B cell (primary cell): Measurements from ENCODE around the gene WNT9A. TPM values are rescaled to one million over a fixed set of nuclear protein-coding genes. Genes with fewer than 3 reads are reported as not detected.

Experiments
- ATAC-seq: fragments of 200-7000 bp; cut with Tn5 transposase; one replicate; pipeline ENCODE4 v1.10.0; 2021; ENCODE audit warnings: low read depth, mild to moderate bottlenecking, moderate number of reproducible peaks, moderate library complexity
- CTCF ChIA-PET: fragments of 350-600 bp; sonication (Branson Sonifier 250); formaldehyde crosslinking; loops from one replicate; lab custom pipeline; 2021; ENCODE audit warnings: antibody characterized with exemption, inconsistent platforms; lab: Charles Lee
- POLR2A ChIA-PET: fragments of 350-600 bp; sonication (Branson Sonifier 250); formaldehyde crosslinking; loops from one replicate; lab custom pipeline; 2021; ENCODE audit warnings: antibody characterized with exemption; lab: Charles Lee
- DNase-seq: peaks from one replicate; pipeline ENCODE4 v3.0.0; 2013
- H2AFZ ChIP-seq: 2 replicates; pipeline ENCODE4 v1.6.1; 2012; ENCODE audit warnings: mild to moderate bottlenecking, low read depth, low read length; ENCODE audit not compliant: insufficient read depth, poor library complexity, severe bottlenecking
- H3K27ac ChIP-seq, 2 donors: 1 replicate in 1 of 2; 2 replicates in 1 of 2; pipeline ENCODE4 v1.5.1; 2012 to 2013; ENCODE audit warnings: low read length in 2 of 2, mild to moderate bottlenecking in 2 of 2, moderate library complexity in 1 of 2
- H3K27me3 ChIP-seq, 4 experiments: fragments of 200-600 bp in 1 of 4; sonication (generic) in 1 of 4; replicated peaks in 1 of 4; 1 replicate in 2 of 4; 2 replicates in 2 of 4; pipeline versions ENCODE4 v1.6.1 to v1.7.0; 2013 to 2016; ENCODE audit warnings: low read length in 3 of 4, mild to moderate bottlenecking in 2 of 4, mixed read lengths in 1 of 4, moderate library complexity in 1 of 4; ENCODE audit not compliant: insufficient read depth in 4 of 4, control insufficient read depth in 3 of 4; ENCODE audit errors: control extremely low read depth in 1 of 4
- H3K36me3 ChIP-seq, 2 experiments: replicated peaks in 1 of 2; 1 replicate in 1 of 2; 2 replicates in 1 of 2; pipeline versions ENCODE4 v1.6.1 to v1.7.1; 2013; ENCODE audit warnings: low read length in 1 of 2; ENCODE audit not compliant: insufficient read depth in 2 of 2, control insufficient read depth in 1 of 2; ENCODE audit errors: control extremely low read depth in 1 of 2, extremely low read depth in 1 of 2
- H3K4me1 ChIP-seq, 2 donors: fragments of 200-600 bp in 1 of 2; sonication (generic) in 1 of 2; 1 replicate in 1 of 2; 2 replicates in 1 of 2; pipeline versions ENCODE4 v1.5.1 to v1.6.1; 2013 to 2017; ENCODE audit warnings: low read length in 2 of 2; ENCODE audit not compliant: control insufficient read depth in 2 of 2, insufficient read depth in 2 of 2
- H3K4me2 ChIP-seq: replicated peaks from 2 replicates; pipeline ENCODE3; 2012; ENCODE audit warnings: mild to moderate bottlenecking, low read depth, low read length; ENCODE audit not compliant: poor library complexity, severe bottlenecking
- H3K4me3 ChIP-seq, 5 experiments: fragments of 200-600 bp in 1 of 5; sonication (generic) in 1 of 5; 1 replicate in 3 of 5; 2 replicates in 2 of 5; pipeline versions ENCODE4 v1.5.1 to v1.7.0; 2011 to 2016; ENCODE audit warnings: low read length in 4 of 5, mild to moderate bottlenecking in 4 of 5, low read depth in 2 of 5, control low read depth in 1 of 5, moderate library complexity in 1 of 5; ENCODE audit not compliant: insufficient read depth in 1 of 5; ENCODE audit errors: control extremely low read depth in 1 of 5, extremely low read depth in 1 of 5
- H3K79me2 ChIP-seq: fragments of 200-600 bp; sonication (generic); one replicate; pipeline ENCODE4 v1.6.0; 2016; ENCODE audit warnings: low read length; ENCODE audit not compliant: control insufficient read depth, insufficient read depth
- H3K9ac ChIP-seq: fragments of 200-600 bp; sonication (generic); 2 replicates; pipeline ENCODE4 v1.6.1; 2017; ENCODE audit warnings: mild to moderate bottlenecking, low read length, moderate library complexity
- H3K9me3 ChIP-seq, 3 donors: one replicate each; pipeline versions ENCODE4 v1.6.1 to v1.7.1; 2013; ENCODE audit warnings: low read length in 2 of 3; ENCODE audit not compliant: control insufficient read depth in 2 of 3, insufficient read depth in 1 of 3; ENCODE audit errors: control extremely low read depth in 1 of 3
- H4K20me1 ChIP-seq: 2 replicates; pipeline ENCODE4 v1.6.0; 2012; ENCODE audit warnings: mild to moderate bottlenecking, low read length; ENCODE audit not compliant: insufficient read depth, control insufficient read depth, poor library complexity, severe bottlenecking
- H3K27ac Mint-ChIP-seq: one replicate; pipeline ENCODE4 v1.8.0; 2021; ENCODE audit warnings: mixed read lengths
- H3K27me3 Mint-ChIP-seq: one replicate; pipeline ENCODE4 v1.8.0; 2021; ENCODE audit warnings: mixed read lengths
- H3K4me1 Mint-ChIP-seq: one replicate; pipeline ENCODE4 v1.8.0; 2021; ENCODE audit warnings: mixed read lengths
- H3K4me3 Mint-ChIP-seq: one replicate; pipeline ENCODE4 v1.8.0; 2021; ENCODE audit warnings: mixed read lengths
- H3K9me3 Mint-ChIP-seq: one replicate; pipeline ENCODE4 v1.8.0; 2022; ENCODE audit warnings: mixed read lengths; ENCODE audit not compliant: insufficient read depth
- CTCF ChIP-seq: fragments of 200-600 bp; IDR thresholded peaks from one replicate; pipeline ENCODE4 v1.8.0; 2022; ENCODE audit warnings: antibody characterized with exemption, mild to moderate bottlenecking
- EZH2 ChIP-seq: IDR thresholded peaks from 2 replicates; pipeline ENCODE4 v1.6.1; 2012; ENCODE audit warnings: borderline replicate concordance, low read depth, mild to moderate bottlenecking, moderate library complexity, low read length; ENCODE audit not compliant: insufficient read depth, poor library complexity, severe bottlenecking
- WGBS: methylation state at CpG from one replicate; pipeline ENCODE4 v1.1.5; 2013; ENCODE audit warnings: missing lambda C conversion rate; ENCODE audit not compliant: insufficient coverage; 5-methylcytosine and 5-hydroxymethylcytosine counted together
- intact Hi-C: fragments of 100-400 bp; cut with micrococcal nuclease; formaldehyde crosslinking; loops from one replicate; pipeline ENCODE4 v1.10.0; 2022
- polyA plus RNA-seq: library from polyadenylated mRNA; depleted of rRNA; stranded (reverse); fragments of >200 nt; gene quantifications from 2 replicates; pipeline ENCODE4 v1.2.3, GENCODE V29; 2012
- total RNA-seq, 2 donors: library from RNA; stranded (reverse); fragments of 120-200 nt in 1 of 2; gene quantifications; 1 replicate in 1 of 2; 2 replicates in 1 of 2; pipeline versions ENCODE4 v1.2.3 to v1.2.4, GENCODE V29; 2013 to 2022

Gene WNT9A
- total and polyA plus RNA-seq, 2 donors (not counting 1 experiment from before 2014, with no cell fraction given): 0.04 TPM; not detected in 1

GRCh38 chr1:227905573-227906487, 41.9 kb downstream of the WNT9A start:
- Histone ChIP-seq H3K4me3 (no peak overlapping the region), H3K4me1 (no peaks in the 10 kb centered on the region), H3K36me3 (no peaks in the 10 kb centered on the region), H3K27ac (no peak overlapping the region), H3K9me3 (no peaks in the 10 kb centered on the region), H3K27me3 (peaks cover 0 to 2% (median 0%) of the 10 kb centered on the region in 4 experiments), H2AFZ (no peak overlapping the region), H3K9ac (no peak overlapping the region), H3K4me2 (no peak overlapping the region), H4K20me1 (no peaks in the 10 kb centered on the region), H3K79me2 (no peaks in the 10 kb centered on the region)
- no peak for ATAC-seq
- 90% methylated on average over 15 of the region's 15 CpGs for WGBS
- CTCF ChIA-PET: no interaction called here
- H3K27me3 Mint-ChIP-seq: peaks cover 9% of the 10 kb centered on the region
- TF ChIP-seq CTCF (no peak), EZH2 (no peak)
- POLR2A ChIA-PET: no interaction called here
- DNase-seq: no peak
- H3K4me1 Mint-ChIP-seq: no peaks in the 10 kb centered on the region
- H3K27ac Mint-ChIP-seq: no peak overlapping the region
- H3K9me3 Mint-ChIP-seq: no peaks in the 10 kb centered on the region
- intact Hi-C loops: no loop called here
- H3K4me3 Mint-ChIP-seq: no peak overlapping the region
